ENCODE data around the gene NCKIPSD. TPM values are rescaled to one million over a fixed set of nuclear protein-coding genes. Genes with fewer than 3 reads are reported as not detected.
"Not testable (repeated sequence)": the region's sequence is repeated elsewhere in the genome, so short reads cannot be mapped to it uniquely, and the experiment has no call there.

Gene NCKIPSD
- polyA plus RNA-seq (2013, experiment 1 of 2) = 12.3 TPM
- polyA plus RNA-seq (2013, experiment 2 of 2) = 11.3 TPM

DNA sequence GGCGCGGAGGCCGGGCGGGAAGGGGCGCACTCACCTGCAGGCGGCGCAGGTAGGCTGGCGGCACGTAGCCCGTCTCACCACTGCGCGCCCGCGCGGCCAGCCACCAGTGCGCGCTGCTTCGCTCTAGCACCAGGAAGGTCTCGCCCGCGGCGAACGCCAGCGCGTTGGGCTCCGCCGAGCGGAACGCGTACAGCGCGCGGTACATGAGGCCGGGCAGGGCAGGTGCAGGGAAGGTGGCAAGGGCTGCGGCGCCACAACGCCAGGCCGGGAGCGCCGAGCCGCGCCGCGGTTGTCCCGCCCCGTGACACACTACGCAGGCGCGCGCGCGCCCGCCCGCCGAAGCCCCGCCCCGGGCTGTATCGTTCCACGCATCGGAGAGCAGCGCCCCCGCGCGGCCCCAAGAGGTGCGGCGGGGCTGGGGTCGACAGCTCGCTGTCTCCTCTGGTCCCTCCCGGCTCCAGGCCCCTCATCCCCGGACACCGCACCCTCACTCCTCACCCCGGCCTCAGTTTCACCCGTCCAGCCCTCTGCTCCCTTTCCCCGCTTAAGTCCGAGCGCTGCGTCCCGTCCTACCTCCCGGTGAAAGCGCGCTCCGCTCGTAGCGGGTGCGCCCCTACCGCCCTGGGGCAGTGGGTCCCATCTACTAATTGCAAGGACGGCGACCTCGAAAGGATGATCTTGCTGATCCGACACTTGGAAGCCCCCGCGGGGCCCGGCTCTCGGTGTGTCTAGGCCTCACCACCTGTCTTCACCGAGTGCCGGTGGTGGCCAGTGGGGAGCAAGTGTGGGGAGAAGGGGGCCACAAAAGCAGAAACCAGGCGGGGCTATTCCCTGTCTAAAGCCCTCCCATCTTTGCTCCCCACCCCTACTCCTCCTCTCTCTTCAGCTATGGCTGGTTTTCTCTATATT lies at the start of gene NCKIPSD:
TSS of gene NCKIPSD (minus strand) at position 313 of the 909 bp plus-strand sequence. CDS start at position 205, 108 bp downstream.
- peak; percentile 82 for DNase-seq
- Histone ChIP-seq H3K23ac (ENCODE audit: low read length in 2 of 2) (peak within 1 kb of the TSS in 1 of 2 experiments; percentile 88), H2BK5ac (ENCODE audit: low read depth, low read length, poor library complexity, severe bottlenecking) (no peak within 1 kb of the TSS), H2BK15ac (ENCODE audit: low read depth, poor library complexity, severe bottlenecking) (no peak within 1 kb of the TSS), H3K4ac (ENCODE audit: low read depth in 1 of 2, low read length in 2 of 2) (peak within 1 kb of the TSS; percentile 55 to 76), H3K14ac (ENCODE audit: low read length in 2 of 2) (peak within 1 kb of the TSS in 1 of 2 experiments; percentile 64), H2BK12ac (ENCODE audit: low read length in 2 of 2) (peak within 1 kb of the TSS; percentile 11 to 59), H4K91ac (ENCODE audit: low read length) (peak within 1 kb of the TSS; percentile 65), H3K18ac (ENCODE audit: low read depth in 1 of 2, low read length in 2 of 2) (peak within 1 kb of the TSS; percentile 67 to 95), H4K8ac (ENCODE audit: low read length) (peak within 1 kb of the TSS; percentile 74), H3K36me3 (ENCODE audit: control insufficient read depth in 1 of 2, insufficient read depth in 2 of 2, low read depth in 1 of 2, low read length in 2 of 2) (peaks cover 54 to 62% of the 10 kb centered on the region in 2 experiments), H3K4me1 (ENCODE audit: control insufficient read depth, insufficient read depth, low read depth, low read length) (peaks cover 39% of the 10 kb centered on the region), H3K27ac (ENCODE audit: low read length, poor library complexity, severe bottlenecking) (peak within 1 kb of the TSS; percentile 45), H3K9ac (ENCODE audit: low read length) (peak within 1 kb of the TSS; percentile 92), H3K4me3 (ENCODE audit: insufficient read depth in 1 of 2, low read depth in 1 of 2, low read length in 2 of 2) (peak within 1 kb of the TSS; percentile 96 to 98), H3K9me3 (ENCODE audit: control insufficient read depth, low read length) (no peaks in the 10 kb centered on the region), H3K79me1 (replicated peaks; ENCODE audit: low read length, poor library complexity, severe bottlenecking) (peaks cover 40% of the 10 kb centered on the region), H2BK120ac (ENCODE audit: low read depth, low read length) (no peak within 1 kb of the TSS), H3K4me2 (ENCODE audit: low read length, poor library complexity, severe bottlenecking) (peak within 1 kb of the TSS; percentile 89), H2AFZ (ENCODE audit: low read depth, low read length) (peak within 1 kb of the TSS; percentile 79), H2AK5ac (ENCODE audit: low read length, severe bottlenecking) (peak within 1 kb of the TSS; percentile 83), H3K27me3 (ENCODE audit: control insufficient read depth in 1 of 2, insufficient read depth in 1 of 2, low read length in 2 of 2) (no peaks in the 10 kb centered on the region)
- 4% methylated on average over 48 of the region's 97 CpGs for WGBS

DNA sequence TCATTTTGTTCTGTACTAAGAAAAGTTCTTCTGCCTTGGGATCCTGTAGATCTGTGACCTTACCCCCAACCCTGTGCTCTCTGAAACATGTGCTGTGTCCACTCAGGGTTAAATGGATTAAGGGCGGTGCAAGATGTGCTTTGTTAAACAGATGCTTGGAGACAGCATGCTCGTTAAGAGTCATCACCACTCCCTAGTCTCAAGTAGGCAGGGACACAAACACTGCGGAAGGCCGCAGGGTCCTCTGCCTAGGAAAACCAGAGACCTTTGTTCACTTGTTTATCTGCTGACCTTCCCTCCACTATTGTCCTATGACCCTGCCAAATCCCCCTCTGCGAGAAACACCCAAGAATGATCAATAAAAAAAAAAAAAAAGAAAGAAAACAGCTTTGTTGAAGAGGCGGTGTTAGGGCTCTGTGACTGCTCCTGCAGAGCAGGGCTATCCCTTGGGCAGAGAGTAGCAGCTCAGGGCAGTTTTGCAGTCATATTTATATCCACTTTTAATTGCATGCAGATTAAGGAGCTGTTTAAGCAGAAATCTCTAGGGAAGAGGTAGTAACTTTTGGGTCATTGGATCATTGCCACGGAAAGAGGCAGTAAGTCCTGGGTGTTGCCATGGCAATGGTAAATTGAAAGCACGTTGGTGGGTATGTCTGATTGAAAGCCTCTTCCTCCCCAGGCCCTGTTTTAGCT lies 49.5 kb upstream of the NCKIPSD start:
- not testable (repeated sequence) for H3K27me3 ChIP-seq (ENCODE audit: control insufficient read depth in 1 of 2, insufficient read depth in 1 of 2, low read length in 2 of 2); H2AK5ac ChIP-seq (ENCODE audit: low read length, severe bottlenecking); H3K18ac ChIP-seq (ENCODE audit: low read depth in 1 of 2, low read length in 2 of 2); H2BK5ac ChIP-seq (ENCODE audit: low read depth, low read length, poor library complexity, severe bottlenecking); DNase-seq; H3K4me2 ChIP-seq (ENCODE audit: low read length, poor library complexity, severe bottlenecking); H4K8ac ChIP-seq (ENCODE audit: low read length); H3K4ac ChIP-seq (ENCODE audit: low read depth in 1 of 2, low read length in 2 of 2); H4K91ac ChIP-seq (ENCODE audit: low read length); H2BK12ac ChIP-seq (ENCODE audit: low read length in 2 of 2); H3K4me1 ChIP-seq (ENCODE audit: control insufficient read depth, insufficient read depth, low read depth, low read length); H2AFZ ChIP-seq (ENCODE audit: low read depth, low read length); H3K79me1 ChIP-seq (replicated peaks; ENCODE audit: low read length, poor library complexity, severe bottlenecking); H3K9me3 ChIP-seq (ENCODE audit: control insufficient read depth, low read length); H3K36me3 ChIP-seq (ENCODE audit: control insufficient read depth in 1 of 2, insufficient read depth in 2 of 2, low read depth in 1 of 2, low read length in 2 of 2); H3K14ac ChIP-seq (ENCODE audit: low read length in 2 of 2); H3K4me3 ChIP-seq (ENCODE audit: insufficient read depth in 1 of 2, low read depth in 1 of 2, low read length in 2 of 2); H2BK120ac ChIP-seq (ENCODE audit: low read depth, low read length); H3K23ac ChIP-seq (ENCODE audit: low read length in 2 of 2); H3K27ac ChIP-seq (ENCODE audit: low read length, poor library complexity, severe bottlenecking); H2BK15ac ChIP-seq (ENCODE audit: low read depth, poor library complexity, severe bottlenecking)
- peak overlapping the region; percentile 70 for H3K9ac ChIP-seq (ENCODE audit: low read length)
- WGBS = 75% methylated on average over 2 of the region's 8 CpGs

DNA sequence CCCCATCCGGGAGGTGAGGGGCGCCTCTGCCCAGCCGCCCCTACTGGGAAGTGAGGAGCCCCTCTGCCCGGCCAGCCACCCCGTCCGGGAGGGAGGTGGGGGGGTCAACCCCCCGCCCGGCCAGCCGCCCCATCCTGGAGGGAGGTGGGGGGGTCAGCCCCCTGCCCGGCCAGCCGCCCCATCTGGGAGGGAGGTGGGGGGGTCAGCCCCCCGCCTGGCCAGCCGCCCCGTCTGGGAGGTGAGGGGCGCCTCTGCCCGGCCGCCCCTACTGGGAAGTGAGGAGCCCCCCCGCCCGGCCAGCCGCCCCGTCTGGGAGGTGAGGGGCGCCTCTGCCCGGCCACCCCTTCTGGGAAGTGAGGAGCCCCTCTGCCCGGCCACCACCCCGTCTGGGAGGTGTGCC lies 48.8 kb upstream of the NCKIPSD start:
- not testable (repeated sequence) for H3K4me2 ChIP-seq (ENCODE audit: low read length, poor library complexity, severe bottlenecking); H3K4me1 ChIP-seq (ENCODE audit: control insufficient read depth, insufficient read depth, low read depth, low read length); H3K14ac ChIP-seq (ENCODE audit: low read length in 2 of 2); H3K9ac ChIP-seq (ENCODE audit: low read length); H3K23ac ChIP-seq (ENCODE audit: low read length in 2 of 2); DNase-seq; H2AFZ ChIP-seq (ENCODE audit: low read depth, low read length); H3K9me3 ChIP-seq (ENCODE audit: control insufficient read depth, low read length); H2BK15ac ChIP-seq (ENCODE audit: low read depth, poor library complexity, severe bottlenecking); H3K79me1 ChIP-seq (replicated peaks; ENCODE audit: low read length, poor library complexity, severe bottlenecking); H2BK12ac ChIP-seq (ENCODE audit: low read length in 2 of 2); H2BK120ac ChIP-seq (ENCODE audit: low read depth, low read length); H3K27me3 ChIP-seq (ENCODE audit: control insufficient read depth in 1 of 2, insufficient read depth in 1 of 2, low read length in 2 of 2); H2AK5ac ChIP-seq (ENCODE audit: low read length, severe bottlenecking); H3K36me3 ChIP-seq (ENCODE audit: control insufficient read depth in 1 of 2, insufficient read depth in 2 of 2, low read depth in 1 of 2, low read length in 2 of 2); H3K27ac ChIP-seq (ENCODE audit: low read length, poor library complexity, severe bottlenecking); H3K4ac ChIP-seq (ENCODE audit: low read depth in 1 of 2, low read length in 2 of 2); H4K8ac ChIP-seq (ENCODE audit: low read length); H2BK5ac ChIP-seq (ENCODE audit: low read depth, low read length, poor library complexity, severe bottlenecking); H4K91ac ChIP-seq (ENCODE audit: low read length); H3K18ac ChIP-seq (ENCODE audit: low read depth in 1 of 2, low read length in 2 of 2); H3K4me3 ChIP-seq (ENCODE audit: insufficient read depth in 1 of 2, low read depth in 1 of 2, low read length in 2 of 2)
- WGBS = 94% methylated on average over 8 of the region's 25 CpGs

All from mesenchymal stem cell (in vitro differentiated cells and primary cell).